Ishikawa (cell line): ENCODE data around the gene TMEM43.

Source experiments
- CEBPB ChIP-seq: IDR thresholded peaks from 2 replicates; pipeline ENCODE4 v1.6.1; 2012
- CREB1 ChIP-seq: IDR thresholded peaks from 2 replicates; pipeline ENCODE4 v1.6.1; 2012; ENCODE audit warnings: low read depth
- EGR1 ChIP-seq: IDR thresholded peaks from 2 replicates; pipeline ENCODE4 v1.6.1; 2012
- EP300 ChIP-seq: IDR thresholded peaks from 2 replicates; pipeline ENCODE4 v1.6.1; 2012; ENCODE audit warnings: borderline replicate concordance
- FOXM1 ChIP-seq: IDR thresholded peaks from 2 replicates; pipeline ENCODE4 v1.6.1; 2012; ENCODE audit warnings: low read depth, borderline replicate concordance
- MAX ChIP-seq: IDR thresholded peaks from 2 replicates; pipeline ENCODE4 v1.6.1; 2012
- NFIC ChIP-seq: IDR thresholded peaks from 2 replicates; pipeline ENCODE4 v1.6.1; 2012
- RAD21 ChIP-seq: IDR thresholded peaks from 2 replicates; pipeline ENCODE4 v1.6.1; 2012; ENCODE audit warnings: low read depth
- REST ChIP-seq: IDR thresholded peaks from 2 replicates; pipeline ENCODE4 v1.6.1; 2012; ENCODE audit warnings: low read depth, mild to moderate bottlenecking
- TAF1 ChIP-seq: IDR thresholded peaks from 2 replicates; pipeline ENCODE4 v1.6.1; 2012; ENCODE audit warnings: low read depth, mild to moderate bottlenecking
- TCF12 ChIP-seq: IDR thresholded peaks from 2 replicates; pipeline ENCODE4 v1.6.1; 2012; ENCODE audit warnings: low read depth
- TEAD4 ChIP-seq: IDR thresholded peaks from 2 replicates; pipeline ENCODE4 v1.6.1; 2012
- USF1 ChIP-seq: IDR thresholded peaks from 2 replicates; pipeline ENCODE4 v1.6.1; 2012
- YY1 ChIP-seq: IDR thresholded peaks from 2 replicates; pipeline ENCODE4 v1.6.1; 2012; ENCODE audit warnings: low read depth
- ZBTB7A ChIP-seq: IDR thresholded peaks from 2 replicates; pipeline ENCODE4 v1.6.1; 2012; ENCODE audit warnings: low read depth

The TMEM43 gene

DNA sequence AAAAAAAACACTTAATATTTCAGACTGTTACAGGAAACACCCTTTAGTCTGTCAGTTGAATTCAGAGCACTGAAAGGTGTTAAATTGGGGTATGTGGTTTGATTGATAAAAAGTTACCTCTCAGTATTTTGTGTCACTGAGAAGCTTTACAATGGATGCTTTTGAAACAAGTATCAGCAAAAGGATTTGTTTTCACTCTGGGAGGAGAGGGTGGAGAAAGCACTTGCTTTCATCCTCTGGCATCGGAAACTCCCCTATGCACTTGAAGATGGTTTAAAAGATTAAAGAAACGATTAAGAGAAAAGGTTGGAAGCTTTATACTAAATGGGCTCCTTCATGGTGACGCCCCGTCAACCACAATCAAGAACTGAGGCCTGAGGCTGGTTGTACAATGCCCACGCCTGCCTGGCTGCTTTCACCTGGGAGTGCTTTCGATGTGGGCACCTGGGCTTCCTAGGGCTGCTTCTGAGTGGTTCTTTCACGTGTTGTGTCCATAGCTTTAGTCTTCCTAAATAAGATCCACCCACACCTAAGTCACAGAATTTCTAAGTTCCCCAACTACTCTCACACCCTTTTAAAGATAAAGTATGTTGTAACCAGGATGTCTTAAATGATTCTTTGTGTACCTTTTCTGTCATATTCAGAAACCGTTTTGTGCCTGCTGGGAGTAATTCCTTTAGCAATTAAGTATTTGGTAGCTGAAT is 17.9 kb downstream of the TMEM43 start:
- TF ChIP-seq EGR1 (no peak), CREB1 (no peak), ZBTB7A (no peak), TAF1 (no peak), MAX (no peak), EP300 (no peak), TEAD4 (no peak), REST (no peak), TCF12 (no peak), YY1 (no peak), CEBPB (no peak), RAD21 (no peak), USF1 (no peak), NFIC (no peak), FOXM1 (no peak)

DNA sequence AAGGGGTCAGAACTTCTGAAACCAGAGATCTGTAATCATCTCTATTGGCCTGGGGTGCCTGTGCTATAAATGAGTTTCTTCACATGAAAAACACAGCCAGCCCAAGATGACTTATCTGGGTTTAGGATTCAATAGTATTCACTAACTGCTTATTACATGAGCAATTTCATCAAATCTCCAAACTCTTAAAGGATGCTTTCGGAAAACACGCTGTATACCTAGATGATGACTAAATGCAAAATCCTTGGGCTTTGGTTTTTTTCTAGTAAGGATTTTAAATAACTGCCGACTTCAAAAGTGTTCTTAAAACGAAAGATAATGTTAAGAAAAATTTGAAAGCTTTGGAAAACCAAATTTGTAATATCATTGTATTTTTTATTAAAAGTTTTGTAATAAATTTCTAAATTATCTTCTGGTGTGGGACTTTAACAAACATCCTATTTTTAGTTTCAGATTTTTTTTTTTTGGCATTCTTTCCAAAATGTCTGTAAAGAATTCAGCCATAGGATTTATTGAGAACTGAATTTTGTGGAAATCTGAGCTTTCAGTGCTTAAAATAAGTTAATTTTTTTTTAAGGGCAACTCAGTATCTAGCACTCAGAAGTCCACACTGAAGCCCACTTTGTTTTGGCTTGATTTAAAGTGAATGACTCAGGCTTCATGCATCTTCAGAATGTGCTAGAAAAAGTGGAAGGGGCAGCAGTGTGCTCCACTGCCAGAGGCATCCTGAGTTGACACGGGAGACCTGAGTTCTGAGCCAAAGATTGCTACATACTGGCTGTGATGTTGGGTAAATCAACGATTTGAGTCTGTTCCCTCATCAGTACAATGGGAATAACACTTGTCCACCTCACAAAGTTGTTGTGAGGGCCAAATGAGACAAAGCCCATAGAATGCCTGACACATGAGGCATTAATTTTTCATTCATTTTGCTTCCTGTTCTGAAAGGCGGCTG is 18.7 kb downstream of the TMEM43 start:
- 0 out of 2 replicates have a peak, but pooled peaks have one; percentile 26 for TF ChIP-seq TEAD4
- TF ChIP-seq CEBPB, result peak; percentile 33; the same call in 1 of the 2 replicates
- no peak for TF ChIP-seq YY1

GRCh38 chr3:14144423-14145075 is 19.7 kb downstream of the TMEM43 start:
- TF ChIP-seq CEBPB (peak; percentile 76), EP300 (no peak), YY1 (no peak), TAF1 (no peak), FOXM1 (no peak)

DNA sequence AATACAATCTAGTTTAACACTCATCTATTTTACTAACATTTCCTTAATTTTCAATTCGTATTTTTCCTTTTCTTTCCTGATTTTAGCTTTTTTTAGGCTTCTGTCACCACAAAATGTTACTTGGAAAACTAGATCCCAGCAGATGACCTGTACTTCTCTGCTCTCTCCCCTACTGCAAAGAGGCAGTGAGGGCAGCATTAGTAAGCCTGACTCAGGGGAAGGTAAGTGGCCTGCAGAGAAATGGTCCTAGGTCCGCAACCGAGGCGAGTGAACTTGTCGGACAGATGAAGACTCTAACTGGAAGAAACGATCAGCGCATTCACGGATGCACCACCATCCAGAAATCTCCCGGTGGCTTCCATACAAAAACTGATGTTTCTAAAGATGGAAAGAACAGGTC is 20.4 kb downstream of the TMEM43 start:
- TF ChIP-seq EP300 (no peak), REST (no peak), NFIC (no peak), CREB1 (no peak), EGR1 (no peak), ZBTB7A (no peak), TEAD4 (no peak), FOXM1 (no peak), RAD21 (no peak), USF1 (no peak), TAF1 (no peak), TCF12 (no peak), CEBPB (no peak), MAX (no peak), YY1 (no peak)

DNA sequence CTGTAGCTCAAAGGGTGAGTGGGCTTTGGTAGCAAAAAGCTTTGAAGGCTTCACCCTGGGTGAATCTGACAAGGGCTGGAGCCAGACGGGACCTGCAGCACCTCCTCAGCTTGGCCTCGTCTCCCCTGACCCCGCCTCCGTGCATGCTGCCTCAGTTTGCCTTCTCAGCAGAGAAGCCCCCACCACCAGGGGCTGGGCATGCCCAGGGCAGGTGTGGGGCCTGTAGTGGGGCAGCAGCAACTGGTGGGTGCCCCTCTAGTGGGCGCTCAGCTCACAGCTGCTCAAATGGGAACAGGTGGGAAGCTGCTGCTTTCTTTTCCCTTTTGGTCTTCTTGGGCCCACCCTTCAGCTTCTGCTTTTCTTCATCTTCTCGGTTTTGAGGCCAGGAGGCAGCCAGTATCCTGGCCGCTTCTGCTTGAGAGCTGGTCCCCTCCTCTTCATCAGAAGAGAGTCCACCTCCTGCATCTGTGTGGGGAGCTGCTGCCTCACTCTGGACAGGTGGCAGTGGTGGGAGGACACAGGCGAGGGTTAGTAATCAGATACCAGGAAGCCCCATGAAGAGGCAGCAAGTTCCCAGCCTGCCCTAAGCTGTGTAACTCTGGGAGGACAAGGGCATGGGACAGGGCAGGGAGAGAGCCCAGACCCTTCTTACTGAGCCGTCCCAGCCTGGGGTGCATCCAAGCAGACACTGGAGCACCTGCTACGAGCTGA is 21.0 kb downstream of the TMEM43 start:
- TF ChIP-seq TAF1, result no peak
- TF ChIP-seq MAX, result no peak
- no peak for TF ChIP-seq NFIC
- TF ChIP-seq ZBTB7A, result no peak
- no peak for TF ChIP-seq EGR1
- TF ChIP-seq FOXM1, result no peak
- TF ChIP-seq EP300, result no peak
- TF ChIP-seq TCF12, result no peak
- TF ChIP-seq TEAD4, result no peak
- no peak for TF ChIP-seq REST
- TF ChIP-seq YY1, result no peak
- TF ChIP-seq RAD21, result no peak
- TF ChIP-seq CEBPB, result no peak
- no peak for TF ChIP-seq CREB1
- TF ChIP-seq USF1, result no peak
